ENCODE data around the gene PIP4K2A.

- no peak for TF ChIP-seq CTCF (IDR thresholded peaks at IDR 0.05 in 8 of 11, conservative IDR thresholded peaks at IDR 0.05 in 3 of 11)
- TF ChIP-seq POLR2A (IDR thresholded peaks at IDR 0.05) = no peak
- TF ChIP-seq POLR2AphosphoS5 (IDR thresholded peaks at IDR 0.05) = no peak
Measured at GRCh38 chr10:22683140-22683389, 31.3 kb downstream of the PIP4K2A start.

All from spleen (tissue), 7 donors.